Posterior cingulate gyrus (tissue), 11 donors: ENCODE measurements around the gene SPPL2B.
A peak's percentile ranks its signal among the peaks of the same experiment; 100 is the strongest.

ENCODE experiments used
- DNase-seq, 10 donors: peaks; one replicate each; pipeline versions ENCODE4 v3.0.0 to v3.0.0-alpha.2; 2020 to 2021; ENCODE audit warnings: mixed read lengths in 3 of 10
- intact Hi-C: fragments of 100-400 bp; cut with DNase I; formaldehyde crosslinking; loops from one replicate; pipeline ENCODE4 v1.15.1; 2023

The SPPL2B gene

GRCh38 chr19:2350656-2351055 is 22.2 kb downstream of the SPPL2B start:
- peak in 1 of 10 donors; percentile 64 for DNase-seq
- intact Hi-C loops: no loop called here

GRCh38 chr19:2351591-2351990 is 23.1 kb downstream of the SPPL2B start:
- peak in 2 of 10 donors; percentile 76 to 80 for DNase-seq
- intact Hi-C loops: no loop called here

GRCh38 chr19:2352121-2352520 is 23.6 kb downstream of the SPPL2B start:
- intact Hi-C loops: no loop called here
- DNase-seq: peak in 1 of 10 donors; percentile 80

GRCh38 chr19:2353159-2353886 is 24.8 kb downstream of the SPPL2B start:
- intact Hi-C loops: no loop called here
- DNase-seq: peak in 2 of 10 donors; percentile 85 to 87

- intact Hi-C loops: no loop called here
Measured at GRCh38 chr19:2353887-2354592, 25.6 kb downstream of the SPPL2B start.

GRCh38 chr19:2354670-2355069 is 26.2 kb downstream of the SPPL2B start:
- peak in 2 of 10 donors; percentile 62 to 75 for DNase-seq
- intact Hi-C loops: no loop called here

More at GRCh38 chr19:2353887-2354592, 25.6 kb downstream of the SPPL2B start:
- peak in 1 of 10 donors; percentile 77 for DNase-seq

- intact Hi-C loops: no loop called here
- peak in 2 of 10 donors; percentile 61 to 72 for DNase-seq
Measured at GRCh38 chr19:2355168-2356035, 26.9 kb downstream of the SPPL2B start.

- peak in 1 of 10 donors; percentile 75 for DNase-seq
- intact Hi-C loops: no loop called here
Measured at GRCh38 chr19:2356036-2356646, 27.7 kb downstream of the SPPL2B start.

- DNase-seq: no peak
- intact Hi-C loops: no loop called here
Measured at GRCh38 chr19:2357279-2358206, 29.1 kb downstream of the SPPL2B start.

- DNase-seq: peak in 1 of 10 donors; percentile 62
- intact Hi-C loops: no loop called here
Measured at GRCh38 chr19:2358548-2359173, 30.2 kb downstream of the SPPL2B start.

- DNase-seq: no peak
- intact Hi-C loops: no loop called here
Measured at GRCh38 chr19:2359992-2360685, 31.7 kb downstream of the SPPL2B start, which contains the start of gene TMPRSS9. TMPRSS9 (plus strand) TSS chr19:2360265; CDS start chr19:2389786, 29,521 bp downstream.

GRCh38 chr19:2360833-2361232 is 32.3 kb downstream of the SPPL2B start:
- intact Hi-C loops: no loop called here

GRCh38 chr19:2361246-2362045 is 33.0 kb downstream of the SPPL2B start:
- DNase-seq: peak in 2 of 10 donors; percentile 69 to 70
- intact Hi-C loops: no loop called here

More at GRCh38 chr19:2360833-2361232, 32.3 kb downstream of the SPPL2B start:
- DNase-seq: peak in 1 of 10 donors; percentile 45

GRCh38 chr19:2362046-2362969 is 33.8 kb downstream of the SPPL2B start:
- intact Hi-C loops: no loop called here

GRCh38 chr19:2362970-2363300 is 34.5 kb downstream of the SPPL2B start:
- DNase-seq: peak in 2 of 10 donors; percentile 49 to 64
- intact Hi-C loops: no loop called here

More at GRCh38 chr19:2362046-2362969, 33.8 kb downstream of the SPPL2B start:
- DNase-seq: no peak

- peak in 1 of 10 donors; percentile 75 for DNase-seq
- intact Hi-C loops: no loop called here
Measured at GRCh38 chr19:2363419-2363818, 34.9 kb downstream of the SPPL2B start.
